Fibroblast of lung (primary cell): ENCODE results near the gene TRIM40. TPM values are rescaled to one million over a fixed set of nuclear protein-coding genes. Genes with fewer than 3 reads are reported as not detected.
"Not testable (repeated sequence)": the region's sequence is repeated elsewhere in the genome, so short reads cannot be mapped to it uniquely, and the experiment has no call there.

ENCODE experiments used
- DNase-seq, 2 donors: peaks; one replicate each; pipeline versions ENCODE4 v3.0.0 to v3.0.0-alpha.2; 2010; ENCODE audit warnings: low read depth in 2 of 2
- H2AFZ ChIP-seq: 2 replicates; pipeline ENCODE4 v1.5.1; 2012; ENCODE audit warnings: low read length, control low read depth, inconsistent platforms
- H3K27ac ChIP-seq: 2 replicates; pipeline ENCODE4 v1.5.1; 2011; ENCODE audit warnings: low read length, control low read depth; ENCODE audit not compliant: insufficient read depth
- H3K27me3 ChIP-seq: 2 replicates; pipeline ENCODE4 v1.5.1; 2011; ENCODE audit warnings: mild to moderate bottlenecking, low read length; ENCODE audit not compliant: control insufficient read depth, insufficient read depth
- H3K36me3 ChIP-seq: 2 replicates; pipeline ENCODE4 v1.5.1; 2011; ENCODE audit warnings: low read length; ENCODE audit not compliant: control insufficient read depth, insufficient read depth
- H3K4me1 ChIP-seq: 2 replicates; pipeline ENCODE4 v1.5.1; 2011; ENCODE audit warnings: low read length; ENCODE audit not compliant: control insufficient read depth, insufficient read depth; ENCODE audit errors: extremely low read depth
- H3K4me2 ChIP-seq: 2 replicates; pipeline ENCODE4 v1.5.1; 2011; ENCODE audit warnings: low read length, control low read depth; ENCODE audit not compliant: insufficient read depth; ENCODE audit errors: extremely low read depth
- H3K4me3 ChIP-seq, 4 experiments: fragments of 200-600 bp in 1 of 4; sonication (generic) in 1 of 4; replicated peaks in 1 of 4; 2 replicates each; pipeline ENCODE4 v1.5.1; 2011 to 2016; ENCODE audit warnings: low read length in 4 of 4, low read depth in 3 of 4, mild to moderate bottlenecking in 3 of 4, control low read depth in 2 of 4, inconsistent platforms in 1 of 4, mixed read lengths in 1 of 4; ENCODE audit not compliant: insufficient read depth in 1 of 4; ENCODE audit errors: control extremely low read depth in 1 of 4
- H3K79me2 ChIP-seq: 2 replicates; pipeline ENCODE4 v1.5.1; 2012; ENCODE audit warnings: mild to moderate bottlenecking, low read length, inconsistent platforms; ENCODE audit not compliant: control insufficient read depth, insufficient read depth
- H3K9ac ChIP-seq: 2 replicates; pipeline ENCODE4 v1.5.1; 2011; ENCODE audit warnings: mild to moderate bottlenecking, low read length, control low read depth; ENCODE audit not compliant: insufficient read depth
- H3K9me3 ChIP-seq: 2 replicates; pipeline ENCODE4 v1.5.1; 2012; ENCODE audit warnings: low read depth, low read length; ENCODE audit not compliant: control insufficient read depth, insufficient read depth
- H4K20me1 ChIP-seq: 2 replicates; pipeline ENCODE4 v1.5.1; 2011; ENCODE audit warnings: low read length; ENCODE audit not compliant: control insufficient read depth, insufficient read depth; ENCODE audit errors: extremely low read depth
- CTCF ChIP-seq, 2 donors: IDR thresholded peaks in 1 of 2; conservative IDR thresholded peaks in 1 of 2; 1 replicate in 1 of 2; 2 replicates in 1 of 2; pipeline ENCODE4 v1.5.1; 2011 to 2012; ENCODE audit warnings: low read length in 2 of 2, control low read depth in 1 of 2, inconsistent platforms in 1 of 2, low read depth in 1 of 2, mild to moderate bottlenecking in 1 of 2
- EZH2 ChIP-seq: IDR thresholded peaks from 2 replicates; pipeline ENCODE4 v1.5.1; 2012; ENCODE audit warnings: low read length, control low read depth, mild to moderate bottlenecking; ENCODE audit errors: missing control alignments
- polyA plus RNA-seq, 2 donors: library from polyadenylated mRNA; depleted of rRNA in 1 of 2; stranded (reverse) in 1 of 2; unstranded in 1 of 2; fragments of >200 nt; gene quantifications; 2 replicates each; pipeline ENCODE4 v1.2.1, GENCODE V29; 2011 to 2012; ENCODE audit warnings: missing spikeins in 1 of 2
- total RNA-seq: library from RNA; depleted of rRNA; stranded (reverse); fragments of >200 nt; gene quantifications from 2 replicates; pipeline ENCODE4 v1.2.1, GENCODE V29; 2014

The TRIM40 gene
- total and polyA plus RNA-seq, 2 donors (not counting 1 experiment from before 2014, with no cell fraction given) = not detected

GRCh38 chr6:30131947-30132497, 3.9 kb upstream of the TRIM40 start:
- no peaks in the 10 kb centered on the region for H3K36me3 ChIP-seq
- no peak overlapping the region for H3K27ac ChIP-seq
- H3K4me2 ChIP-seq = no peak overlapping the region
- no peak for DNase-seq
- TF ChIP-seq EZH2 = no peak
- TF ChIP-seq CTCF (conservative IDR thresholded peaks at IDR 0.05 in 1 of 2, IDR thresholded peaks at IDR 0.05 in 1 of 2; ENCODE audit: low read depth in 1 of 2, low read length in 2 of 2) = no peak
- peaks cover 36% of the 10 kb centered on the region for H3K27me3 ChIP-seq
- no peaks in the 10 kb centered on the region for H3K79me2 ChIP-seq
- no peak overlapping the region for H3K4me3 ChIP-seq
- no peaks in the 10 kb centered on the region for H3K9me3 ChIP-seq
- H2AFZ ChIP-seq = no peak overlapping the region
- no peaks in the 10 kb centered on the region for H4K20me1 ChIP-seq
- no peaks in the 10 kb centered on the region for H3K4me1 ChIP-seq
- H3K9ac ChIP-seq = no peak overlapping the region

DNA sequence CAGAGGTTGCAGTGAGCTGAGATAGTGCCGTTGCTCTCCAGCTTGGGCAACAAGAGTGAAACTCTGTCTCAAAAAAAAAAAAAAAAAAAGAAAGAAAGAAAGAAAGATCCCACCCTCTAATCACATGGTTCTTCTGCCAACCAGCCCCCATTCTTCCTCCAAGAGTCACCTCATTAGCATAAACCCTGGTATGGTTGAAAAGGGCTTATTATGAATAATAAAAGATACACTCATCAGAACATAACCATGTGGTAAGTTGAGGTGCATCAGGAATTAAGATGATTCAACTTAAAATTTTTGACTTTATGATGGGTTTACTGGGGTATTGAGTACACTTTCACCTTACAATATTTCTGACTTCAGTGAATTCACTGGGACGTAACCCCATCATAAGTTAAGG, 793 bp upstream of the TRIM40 start:
- Histone ChIP-seq H3K4me1 (no peaks in the 10 kb centered on the region), H3K9me3 (no peaks in the 10 kb centered on the region), H3K27ac (no peak overlapping the region), H3K4me3 (no peak overlapping the region), H4K20me1 (no peaks in the 10 kb centered on the region), H3K27me3 (peaks cover 25% of the 10 kb centered on the region), H3K36me3 (no peaks in the 10 kb centered on the region), H3K79me2 (no peaks in the 10 kb centered on the region), H3K4me2 (no peak overlapping the region), H2AFZ (no peak overlapping the region), H3K9ac (no peak overlapping the region)
- no peak for DNase-seq
- no peak for TF ChIP-seq EZH2
- TF ChIP-seq CTCF (conservative IDR thresholded peaks at IDR 0.05 in 1 of 2, IDR thresholded peaks at IDR 0.05 in 1 of 2; ENCODE audit: low read depth in 1 of 2, low read length in 2 of 2) = no peak

DNA sequence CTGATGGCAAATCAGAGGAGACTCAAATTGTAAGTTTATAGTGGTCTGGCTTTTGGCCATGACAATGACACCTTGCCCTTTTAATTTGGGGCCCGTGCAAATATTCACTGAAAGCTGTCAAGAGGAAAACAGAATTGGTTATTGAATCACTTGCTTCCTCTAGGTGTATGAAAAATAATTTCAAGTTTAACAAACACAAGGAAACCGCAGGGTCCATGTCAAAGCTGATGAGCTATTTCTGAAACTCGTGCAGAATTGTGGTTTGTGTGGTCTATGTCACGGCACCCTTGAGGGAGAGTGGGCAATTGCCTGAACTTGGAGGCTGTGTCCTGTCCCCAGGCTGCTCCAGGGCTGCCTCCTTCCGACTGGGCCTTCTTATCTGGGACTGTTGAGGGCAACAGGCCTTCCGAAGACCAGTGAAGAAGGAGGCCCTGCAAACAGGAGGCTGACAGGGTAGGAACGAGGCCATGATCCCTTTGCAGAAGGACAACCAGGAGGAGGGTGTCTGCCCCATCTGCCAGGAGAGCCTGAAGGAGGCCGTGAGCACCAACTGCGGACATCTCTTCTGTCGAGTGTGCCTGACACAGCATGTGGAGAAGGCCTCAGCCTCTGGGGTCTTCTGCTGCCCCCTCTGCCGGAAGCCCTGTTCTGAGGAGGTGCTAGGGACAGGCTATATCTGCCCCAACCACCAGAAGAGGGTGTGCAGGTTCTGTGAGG, 788 bp downstream of the TRIM40 start:
- Histone ChIP-seq H4K20me1 (no peaks in the 10 kb centered on the region), H3K4me1 (no peaks in the 10 kb centered on the region), H3K79me2 (no peaks in the 10 kb centered on the region), H2AFZ (no peak overlapping the region), H3K4me3 (no peak overlapping the region), H3K9ac (no peak overlapping the region), H3K36me3 (no peaks in the 10 kb centered on the region), H3K27ac (no peak overlapping the region), H3K27me3 (peaks cover 16% of the 10 kb centered on the region), H3K4me2 (no peak overlapping the region), H3K9me3 (no peaks in the 10 kb centered on the region)
- TF ChIP-seq EZH2 = no peak
- no peak for TF ChIP-seq CTCF (conservative IDR thresholded peaks at IDR 0.05 in 1 of 2, IDR thresholded peaks at IDR 0.05 in 1 of 2; ENCODE audit: low read depth in 1 of 2, low read length in 2 of 2)
- DNase-seq = no peak

DNA sequence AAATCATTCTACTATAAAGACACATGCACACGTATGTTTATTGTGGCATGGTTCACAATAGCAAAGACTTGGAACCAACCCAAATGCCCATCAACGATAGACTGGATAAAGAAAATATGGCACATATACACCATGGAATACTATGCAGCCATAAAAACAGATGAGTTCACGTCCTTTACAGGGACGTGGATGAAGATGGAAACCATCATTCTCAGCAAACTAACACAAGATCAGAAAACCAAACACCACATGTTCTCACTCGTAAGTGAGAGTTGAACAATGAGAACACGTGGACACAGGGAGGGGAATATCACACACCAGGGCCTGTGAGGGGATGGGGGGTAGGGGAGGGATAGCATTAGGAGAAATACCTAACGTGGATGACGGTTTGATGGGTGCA, 4.3 kb downstream of the TRIM40 start:
- H2AFZ ChIP-seq, H4K20me1 ChIP-seq, DNase-seq, H3K4me3 ChIP-seq, H3K36me3 ChIP-seq, H3K79me2 ChIP-seq, H3K9me3 ChIP-seq, H3K4me1 ChIP-seq, H3K4me2 ChIP-seq, H3K9ac ChIP-seq, H3K27ac ChIP-seq: not testable (repeated sequence)
- H3K27me3 ChIP-seq = peaks cover 20% of the 10 kb centered on the region
